Trophoblast cell (in vitro differentiated cells and primary cell): ENCODE data around the gene SLC43A2.
A peak's percentile ranks its signal among the peaks of the same experiment; 100 is the strongest.

Source experiments
- DNase-seq, 2 donors: peaks; one replicate each; pipeline ENCODE4 v3.0.0-alpha.2; 2016
- H2AFZ ChIP-seq: 2 replicates; pipeline ENCODE4 v1.6.1; 2013; ENCODE audit warnings: low read length, moderate library complexity, mild to moderate bottlenecking; ENCODE audit not compliant: insufficient read depth, poor library complexity
- H2AK5ac ChIP-seq: 2 replicates; pipeline ENCODE4 v1.6.1; 2013; ENCODE audit warnings: mild to moderate bottlenecking, low read length
- H2BK120ac ChIP-seq: 2 replicates; pipeline ENCODE4 v1.6.1; 2013; ENCODE audit warnings: low read length, mild to moderate bottlenecking, moderate library complexity; ENCODE audit not compliant: insufficient read depth, poor library complexity
- H2BK12ac ChIP-seq: 2 replicates; pipeline ENCODE4 v1.6.1; 2013; ENCODE audit warnings: mild to moderate bottlenecking, low read length, moderate library complexity
- H2BK5ac ChIP-seq: 2 replicates; pipeline ENCODE4 v1.6.1; 2013; ENCODE audit warnings: low read length, low read depth, moderate library complexity, mild to moderate bottlenecking; ENCODE audit not compliant: poor library complexity
- H3K14ac ChIP-seq: 2 replicates; pipeline ENCODE4 v1.6.1; 2013; ENCODE audit warnings: mild to moderate bottlenecking, low read length
- H3K18ac ChIP-seq: 2 replicates; pipeline ENCODE4 v1.6.1; 2013; ENCODE audit warnings: mild to moderate bottlenecking, low read length
- H3K23ac ChIP-seq: 2 replicates; pipeline ENCODE4 v1.6.1; 2013; ENCODE audit warnings: low read length
- H3K27ac ChIP-seq: 2 replicates; pipeline ENCODE4 v1.5.1; 2013; ENCODE audit warnings: low read depth, mild to moderate bottlenecking, inconsistent platforms, low read length, moderate library complexity
- H3K27me3 ChIP-seq: 2 replicates; pipeline ENCODE4 v1.6.1; 2013; ENCODE audit warnings: inconsistent platforms, mild to moderate bottlenecking, low read length, moderate library complexity; ENCODE audit not compliant: insufficient read depth
- H3K36me3 ChIP-seq, 2 experiments: 1 replicate in 1 of 2; 2 replicates in 1 of 2; pipeline ENCODE4 v1.6.1; 2013; ENCODE audit warnings: low read length in 2 of 2, mild to moderate bottlenecking in 2 of 2, moderate library complexity in 1 of 2; ENCODE audit not compliant: insufficient read depth in 2 of 2, control insufficient read depth in 1 of 2
- H3K4ac ChIP-seq: 2 replicates; pipeline ENCODE4 v1.6.1; 2013; ENCODE audit warnings: low read depth, mild to moderate bottlenecking, low read length, moderate library complexity
- H3K4me1 ChIP-seq, 2 experiments: 1 replicate in 1 of 2; 2 replicates in 1 of 2; pipeline ENCODE4 v1.6.1; 2013; ENCODE audit warnings: low read length in 2 of 2, mild to moderate bottlenecking in 2 of 2, moderate library complexity in 1 of 2; ENCODE audit not compliant: insufficient read depth in 2 of 2, control insufficient read depth in 1 of 2
- H3K4me2 ChIP-seq: 2 replicates; pipeline ENCODE4 v1.6.1; 2013; ENCODE audit warnings: inconsistent platforms, mild to moderate bottlenecking, low read length, moderate library complexity
- H3K4me3 ChIP-seq: 2 replicates; pipeline ENCODE4 v1.5.1; 2013; ENCODE audit warnings: mild to moderate bottlenecking, low read depth, low read length, inconsistent platforms
- H3K79me1 ChIP-seq: one replicate; pipeline ENCODE4 v1.6.1; 2013; ENCODE audit warnings: low read length
- H3K79me2 ChIP-seq: 2 replicates; pipeline ENCODE4 v1.6.1; 2013; ENCODE audit warnings: low read length, mild to moderate bottlenecking; ENCODE audit not compliant: control insufficient read depth, insufficient read depth, poor library complexity
- H3K9ac ChIP-seq: 2 replicates; pipeline ENCODE4 v1.6.1; 2013; ENCODE audit warnings: mild to moderate bottlenecking, low read length
- H3K9me3 ChIP-seq: 2 replicates; pipeline ENCODE4 v1.6.1; 2013; ENCODE audit warnings: low read depth, mild to moderate bottlenecking, control low read depth, inconsistent platforms, low read length; ENCODE audit not compliant: insufficient read depth
- H4K12ac ChIP-seq: 2 replicates; pipeline ENCODE4 v1.6.1; 2013; ENCODE audit warnings: low read depth, mild to moderate bottlenecking, low read length, moderate library complexity
- H4K8ac ChIP-seq: 2 replicates; pipeline ENCODE4 v1.6.1; 2013; ENCODE audit warnings: low read depth, mild to moderate bottlenecking, low read length, moderate library complexity
- H4K91ac ChIP-seq: one replicate; pipeline ENCODE4 v1.6.1; 2013; ENCODE audit warnings: low read depth, mild to moderate bottlenecking, low read length, moderate library complexity
- WGBS: extraction: QIAGEN DNeasy Blood & Tissue Kit; methylation state at CpG from one replicate; pipeline ENCODE4 v1.1.7; 2013; ENCODE audit warnings: missing lambda C conversion rate; ENCODE audit not compliant: insufficient read length, insufficient coverage; ENCODE audit errors: extremely low coverage; 5-methylcytosine and 5-hydroxymethylcytosine counted together

Gene SLC43A2

DNA sequence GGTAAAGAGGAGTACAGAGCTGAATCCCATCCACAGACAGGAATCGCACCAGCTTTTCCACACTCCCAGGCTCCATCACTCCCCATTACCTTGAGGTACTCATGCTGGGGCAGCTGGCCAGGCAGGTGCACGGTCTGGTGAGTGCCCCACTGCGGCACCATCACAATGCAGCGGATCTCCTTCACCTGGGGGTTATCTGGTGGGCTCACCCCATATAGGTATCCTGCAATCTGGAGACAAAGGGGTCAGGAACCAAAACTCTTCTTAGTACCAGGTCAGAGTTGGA is 22.9 kb upstream of the SLC43A2 start:
- H2AFZ ChIP-seq = no peak overlapping the region
- no peak overlapping the region for H4K8ac ChIP-seq
- no peak overlapping the region for H3K18ac ChIP-seq
- H3K23ac ChIP-seq = no peak overlapping the region
- no peak overlapping the region for H3K4ac ChIP-seq
- no peak overlapping the region for H4K12ac ChIP-seq
- no peak overlapping the region for H3K4me3 ChIP-seq
- no peak overlapping the region for H2BK12ac ChIP-seq
- H3K4me2 ChIP-seq = no peak overlapping the region
- H3K27ac ChIP-seq = no peak overlapping the region
- no peaks in the 10 kb centered on the region for H3K27me3 ChIP-seq
- H3K9ac ChIP-seq = no peak overlapping the region
- H2BK120ac ChIP-seq = no peak overlapping the region
- WGBS = no CpG with 5 or more reads among the region's 4 CpGs
- peaks cover 9% of the 10 kb centered on the region for H3K79me1 ChIP-seq
- H4K91ac ChIP-seq = no peak overlapping the region
- H3K9me3 ChIP-seq = peaks cover 5% of the 10 kb centered on the region
- peaks cover 4% of the 10 kb centered on the region for H3K79me2 ChIP-seq
- DNase-seq = no peak
- H3K14ac ChIP-seq = no peak overlapping the region
- peaks cover 19 to 27% of the 10 kb centered on the region in 2 experiments for H3K4me1 ChIP-seq
- no peak overlapping the region for H2AK5ac ChIP-seq
- H3K36me3 ChIP-seq = peaks cover 54 to 60% of the 10 kb centered on the region in 2 experiments
- H2BK5ac ChIP-seq = no peak overlapping the region

DNA sequence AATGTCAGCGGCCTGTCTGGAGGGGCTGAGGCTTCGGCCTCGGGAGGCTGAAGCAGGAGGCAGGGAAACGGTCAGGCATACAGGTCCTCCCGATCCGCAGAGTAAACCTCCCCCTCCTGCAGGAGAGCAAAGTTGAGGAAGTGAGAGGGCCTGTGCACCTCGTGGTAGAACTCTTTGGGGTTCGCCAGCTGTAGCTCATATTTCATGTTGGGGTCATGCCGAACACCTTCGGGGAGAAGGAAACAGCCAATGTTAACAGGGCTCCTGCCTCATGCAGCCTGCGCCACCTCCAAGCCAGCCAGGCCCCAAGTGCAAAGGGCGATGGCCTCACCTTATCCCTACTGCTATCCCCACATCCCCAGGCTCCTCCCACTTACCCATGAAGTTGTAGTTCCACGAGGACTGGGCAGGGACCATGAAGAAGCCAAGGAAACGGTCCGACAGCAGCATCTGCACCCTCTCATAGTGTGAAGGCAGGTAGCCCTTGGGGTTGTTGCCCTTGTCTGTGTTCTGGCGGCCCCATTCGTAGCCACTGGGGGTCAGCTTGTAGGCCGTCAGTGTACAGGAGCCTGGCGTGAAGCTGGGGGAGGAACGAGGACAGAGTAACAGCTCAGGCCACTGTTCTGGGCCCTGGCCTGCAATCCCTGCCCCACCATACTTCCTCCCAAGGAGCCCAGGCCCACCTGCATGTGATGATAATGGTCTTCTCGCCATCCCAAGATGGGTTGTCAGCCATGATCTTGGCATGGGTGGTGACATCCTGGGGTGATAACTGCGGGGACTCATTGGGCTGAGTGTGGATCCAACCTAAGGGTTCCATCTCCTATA is 22.3 kb upstream of the SLC43A2 start:
- Histone ChIP-seq H3K18ac (no peak overlapping the region), H2BK5ac (no peak overlapping the region), H3K9me3 (peaks cover 5% of the 10 kb centered on the region), H3K79me2 (peaks cover 4% of the 10 kb centered on the region), H2AFZ (no peak overlapping the region), H3K27me3 (no peaks in the 10 kb centered on the region), H3K4me2 (no peak overlapping the region), H2BK120ac (no peak overlapping the region), H3K4me1 (peaks cover 20 to 27% of the 10 kb centered on the region in 2 experiments), H4K91ac (no peak overlapping the region), H3K79me1 (peaks cover 10% of the 10 kb centered on the region), H3K23ac (no peak overlapping the region), H4K12ac (no peak overlapping the region), H2BK12ac (no peak overlapping the region), H4K8ac (no peak overlapping the region), H3K27ac (no peak overlapping the region), H3K14ac (no peak overlapping the region), H3K36me3 (peaks cover 48 to 54% of the 10 kb centered on the region in 2 experiments), H2AK5ac (no peak overlapping the region), H3K4me3 (no peak overlapping the region), H3K9ac (no peak overlapping the region), H3K4ac (no peak overlapping the region)
- no CpG with 5 or more reads among the region's 22 CpGs for WGBS
- DNase-seq = no peak

DNA sequence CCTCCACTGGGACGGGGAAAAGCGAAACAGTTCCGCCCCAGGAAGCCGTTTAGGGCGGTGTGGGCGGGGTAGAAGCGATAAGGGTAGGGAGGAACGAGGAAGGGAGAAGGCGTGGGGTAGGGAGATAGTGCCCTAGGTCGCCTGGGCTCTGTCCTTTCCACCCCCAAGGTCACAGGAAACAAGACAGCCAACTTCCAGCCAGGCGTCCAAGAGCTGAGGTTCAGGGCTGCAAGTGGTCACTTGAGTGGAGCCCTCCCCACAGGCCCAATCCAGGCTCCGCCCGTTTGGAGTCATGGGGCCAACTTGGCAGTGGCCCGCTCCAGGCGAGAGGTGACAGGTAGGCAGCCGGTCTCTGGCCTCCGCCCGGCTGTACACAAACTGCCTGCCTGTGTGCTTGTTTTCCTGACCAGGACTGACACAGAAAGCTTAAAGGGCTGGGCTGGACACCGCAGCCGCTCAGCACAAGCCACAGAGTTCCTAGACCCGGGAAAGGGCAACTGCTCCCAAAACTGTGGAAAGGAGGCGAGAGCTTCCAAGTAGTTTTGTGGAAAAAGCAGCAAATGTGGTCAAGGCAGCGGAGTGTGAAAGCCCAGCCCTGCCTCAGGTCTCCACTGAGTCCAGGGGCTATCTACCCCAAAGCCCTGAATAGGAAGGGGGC is 21.3 kb upstream of the SLC43A2 start, which contains the start of gene RILP:
Gene RILP (minus strand): TSS at position 23 of the 658 bp plus-strand sequence. CDS start 62 bp downstream, outside the sequence.
- Histone ChIP-seq H3K36me3 (peaks cover 41 to 47% of the 10 kb centered on the region in 2 experiments), H3K4me2 (peak within 1 kb of the TSS; percentile 86)

DNA sequence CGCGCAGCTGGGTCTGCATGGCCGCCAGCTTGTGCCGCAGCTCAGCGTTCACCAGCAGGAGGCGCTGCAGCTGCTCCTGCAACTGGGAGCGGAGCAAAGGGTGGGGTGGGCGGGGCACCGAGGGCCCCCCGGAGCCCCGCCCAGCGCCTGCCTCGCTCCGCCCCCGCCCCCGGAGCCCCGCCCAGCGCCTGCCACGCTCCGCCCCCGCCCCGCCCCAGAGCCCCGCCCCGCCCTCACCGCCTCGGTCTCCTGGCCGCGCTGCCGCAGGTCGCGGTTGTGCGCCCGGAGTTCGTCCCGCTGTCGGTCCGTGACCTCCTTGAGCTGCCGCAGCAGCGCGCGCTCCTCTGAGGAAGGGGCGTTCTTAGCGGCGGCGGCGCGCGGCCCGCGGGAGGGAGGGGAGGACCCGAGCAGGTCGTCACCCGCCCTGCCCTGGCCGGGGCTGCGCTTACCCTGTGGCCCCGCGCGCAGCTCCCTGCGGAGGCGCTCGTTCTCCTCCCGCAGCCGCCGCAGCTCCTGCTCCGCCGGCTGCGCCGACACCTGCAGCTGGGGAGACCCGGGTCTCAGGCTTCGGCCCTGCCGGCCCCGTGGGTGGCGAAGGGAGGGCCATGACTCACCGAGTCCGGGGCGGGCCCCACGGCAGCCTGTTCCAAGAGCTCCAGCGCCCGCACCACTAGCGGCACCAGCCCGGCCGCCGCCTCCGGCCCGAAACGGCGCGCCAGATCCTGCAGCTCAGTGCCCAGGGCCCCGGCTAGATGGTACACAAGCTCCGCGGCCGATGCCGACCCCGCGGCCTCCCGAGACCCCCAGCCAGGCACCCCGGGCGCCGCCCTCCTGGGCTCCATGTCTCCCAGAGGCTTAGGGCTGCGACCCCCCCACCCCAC is 20.6 kb upstream of the SLC43A2 start:
- no peak overlapping the region for H2AK5ac ChIP-seq

More for the DNA sequence above, 21.3 kb upstream of the SLC43A2 start, which contains the start of gene RILP:
- H3K79me2 ChIP-seq = peaks cover 4% of the 10 kb centered on the region
- H3K27ac ChIP-seq = peak within 1 kb of the TSS; percentile 60
- H3K23ac ChIP-seq = no peak within 1 kb of the TSS
- no peak within 1 kb of the TSS for H3K14ac ChIP-seq
- H2BK120ac ChIP-seq = peak within 1 kb of the TSS; percentile 39
- H2AK5ac ChIP-seq = no peak within 1 kb of the TSS
- peaks cover 5% of the 10 kb centered on the region for H3K9me3 ChIP-seq
- no CpG with 5 or more reads among the region's 23 CpGs for WGBS
- peak within 1 kb of the TSS; percentile 9 for H2BK12ac ChIP-seq
- H4K91ac ChIP-seq = peak within 1 kb of the TSS; percentile 36
- peak; percentile 80 to 81 for DNase-seq
- H2AFZ ChIP-seq = peak within 1 kb of the TSS; percentile 28
- peak within 1 kb of the TSS; percentile 63 for H3K18ac ChIP-seq
- no peak within 1 kb of the TSS for H4K12ac ChIP-seq
- H3K4me3 ChIP-seq = peak within 1 kb of the TSS; percentile 78
- H4K8ac ChIP-seq = peak within 1 kb of the TSS; percentile 59
- H3K4ac ChIP-seq = no peak within 1 kb of the TSS
- peaks cover 28 to 36% of the 10 kb centered on the region in 2 experiments for H3K4me1 ChIP-seq
- H3K27me3 ChIP-seq = no peaks in the 10 kb centered on the region
- H2BK5ac ChIP-seq = peak within 1 kb of the TSS; percentile 42
- peak within 1 kb of the TSS; percentile 2 for H3K9ac ChIP-seq
- peaks cover 12% of the 10 kb centered on the region for H3K79me1 ChIP-seq

More for the DNA sequence above, 20.6 kb upstream of the SLC43A2 start:
- Histone ChIP-seq H2BK120ac (no peak overlapping the region), H2BK5ac (no peak overlapping the region), H3K9ac (no peak overlapping the region), H3K4me1 (peaks cover 32 to 43% of the 10 kb centered on the region in 2 experiments), H3K79me2 (peaks cover 4% of the 10 kb centered on the region), H3K9me3 (peaks cover 5% of the 10 kb centered on the region), H3K14ac (no peak overlapping the region), H3K4ac (no peak overlapping the region), H3K27me3 (no peaks in the 10 kb centered on the region), H3K23ac (no peak overlapping the region), H3K79me1 (peaks cover 12% of the 10 kb centered on the region), H4K8ac (no peak overlapping the region), H2AFZ (peak overlapping the region; percentile 28), H3K27ac (peak overlapping the region; percentile 60), H3K18ac (no peak overlapping the region), H3K36me3 (peaks cover 35 to 40% of the 10 kb centered on the region in 2 experiments), H3K4me3 (peak overlapping the region; percentile 78), H4K12ac (no peak overlapping the region), H3K4me2 (peak overlapping the region; percentile 86), H4K91ac (peak overlapping the region; percentile 36), H2BK12ac (no peak overlapping the region)
- WGBS = no CpG with 5 or more reads among the region's 100 CpGs
- peak; percentile 96 to 99 for DNase-seq
